MCF 10A (cell line): Measurements from ENCODE around the gene TRPM6. TPM values are rescaled to one million over a fixed set of nuclear protein-coding genes. Genes with fewer than 3 reads are reported as not detected.
A peak's percentile ranks its signal among the peaks of the same experiment; 100 is the strongest.

Source experiments
- BruUV-seq: library from RNA; stranded (reverse); fragments of 400-500 nt; replicated peaks from 2 replicates; lab custom pipeline; 2021; lab: Mats Ljungman, UMichigan
- CTCF ChIA-PET: fragments of 300-600 bp; sonication (Branson Sonifier 250); formaldehyde crosslinking; extraction: SDS; loops from one replicate; lab custom pipeline; 2021; ENCODE audit warnings: antibody characterized with exemption, inconsistent platforms; lab: Yijun Ruan, JAX
- POLR2A ChIA-PET: fragments of 300-600, 350-650 bp; sonication (Branson Sonifier 250); formaldehyde crosslinking; extraction: SDS; loops from one replicate; lab custom pipeline; 2020; ENCODE audit warnings: antibody characterized with exemption, inconsistent platforms; lab: Yijun Ruan, JAX
- DNase-seq: peaks from one replicate; pipeline ENCODE4 v3.0.0-alpha.2; 2018; ENCODE audit not compliant: unreplicated experiment
- H3K27ac Mint-ChIP-seq: one replicate; pipeline ENCODE4 v1.8.0; 2022; ENCODE audit warnings: mild to moderate bottlenecking, low read depth, mixed read lengths; ENCODE audit not compliant: unreplicated experiment
- H3K27me3 Mint-ChIP-seq: one replicate; pipeline ENCODE4 v1.8.0; 2022; ENCODE audit warnings: mixed read lengths; ENCODE audit not compliant: insufficient read depth, unreplicated experiment
- H3K36me3 Mint-ChIP-seq: one replicate; pipeline ENCODE4 v1.8.0; 2022; ENCODE audit warnings: mild to moderate bottlenecking, moderate library complexity, mixed read lengths; ENCODE audit not compliant: insufficient read depth, unreplicated experiment
- H3K4me1 Mint-ChIP-seq: one replicate; pipeline ENCODE4 v1.8.0; 2022; ENCODE audit warnings: mixed read lengths; ENCODE audit not compliant: insufficient read depth, unreplicated experiment
- H3K4me3 Mint-ChIP-seq: one replicate; pipeline ENCODE4 v1.8.0; 2022; ENCODE audit warnings: mild to moderate bottlenecking, moderate library complexity, mixed read lengths; ENCODE audit not compliant: unreplicated experiment
- H3K9me3 Mint-ChIP-seq: one replicate; pipeline ENCODE4 v1.8.0; 2022; ENCODE audit warnings: mixed read lengths; ENCODE audit not compliant: unreplicated experiment
- CTCF ChIP-seq: fragments of 200-600 bp; IDR thresholded peaks from one replicate; pipeline ENCODE4 v1.8.0; 2022; ENCODE audit warnings: antibody characterized with exemption, mild to moderate bottlenecking; ENCODE audit not compliant: unreplicated experiment
- intact Hi-C: fragments of 100-400 bp; cut with micrococcal nuclease; formaldehyde crosslinking; loops from 2 replicates; pipeline ENCODE4 v1.14.1; 2022
- total RNA-seq: library from RNA; stranded (reverse); gene quantifications from 2 replicates; pipeline ENCODE4 v1.2.3, GENCODE V29; 2022

Gene TRPM6
- total RNA-seq, 1 experiment from 2014 or later, result not detected

DNA sequence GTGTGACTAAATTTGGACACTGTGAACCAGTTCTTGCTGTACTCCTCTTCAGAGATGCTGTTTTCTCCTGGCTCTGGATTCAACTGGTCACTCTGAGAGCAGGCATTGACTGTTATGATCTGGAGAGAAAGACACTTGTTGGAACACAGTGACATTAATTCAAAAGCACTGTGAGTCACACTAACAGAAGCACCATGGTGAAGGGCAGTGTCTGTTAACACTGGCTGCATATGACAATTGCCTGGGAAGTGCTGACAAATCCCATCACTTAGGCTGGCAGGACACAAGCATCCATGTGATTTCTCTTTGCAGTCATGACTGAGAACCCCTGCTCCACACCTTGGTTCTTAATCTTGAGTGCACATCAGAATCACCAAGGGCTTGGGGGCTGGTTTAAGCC, 132.4 kb downstream of the TRPM6 start:
- Mint-ChIP-seq H3K4me3 (no peak overlapping the region), H3K36me3 (no peaks in the 10 kb centered on the region), H3K4me1 (peaks cover 6% of the 10 kb centered on the region), H3K27ac (no peak overlapping the region), H3K9me3 (no peaks in the 10 kb centered on the region), H3K27me3 (no peaks in the 10 kb centered on the region)
- intact Hi-C loops, result no loop called here
- no TSS peak for BruUV-seq
- ChIA-PET POLR2A (no interaction called here), CTCF (no interaction called here)
- no peak for DNase-seq
- no peak for TF ChIP-seq CTCF

- Mint-ChIP-seq H3K4me3 (no peak overlapping the region), H3K27ac (no peak overlapping the region), H3K27me3 (no peaks in the 10 kb centered on the region), H3K36me3 (no peaks in the 10 kb centered on the region), H3K4me1 (no peaks in the 10 kb centered on the region), H3K9me3 (no peaks in the 10 kb centered on the region)
- no TSS peak for BruUV-seq
- intact Hi-C loops, result no loop called here
- ChIA-PET POLR2A (no interaction called here), CTCF (interaction anchor here (0.6 to 1.3 kb wide), 3 partner anchors 11 to 122 kb away, joined by 3 to 7 read pairs (median 3); no protein-coding TSS in a partner anchor)
- TF ChIP-seq CTCF, result no peak
- no peak for DNase-seq
Measured at GRCh38 chr9:74753650-74754049, 134.1 kb downstream of the TRPM6 start.

- POLR2A ChIA-PET, result no interaction called here
- DNase-seq, result no peak
- CTCF ChIA-PET, result interaction anchor here (1.4 kb wide), 1 partner anchor 28 kb away, joined by 3 read pairs; no protein-coding TSS in a partner anchor
- Mint-ChIP-seq H3K27ac (no peak overlapping the region), H3K36me3 (no peaks in the 10 kb centered on the region), H3K4me1 (peaks cover 5% of the 10 kb centered on the region), H3K9me3 (no peaks in the 10 kb centered on the region), H3K27me3 (peaks cover 27% of the 10 kb centered on the region), H3K4me3 (no peak overlapping the region)
- intact Hi-C loops, result no loop called here
- TF ChIP-seq CTCF, result no peak
- no TSS peak for BruUV-seq
Measured at GRCh38 chr9:74748966-74749365, 138.8 kb downstream of the TRPM6 start.

- no TSS peak for BruUV-seq
- no peak overlapping the region for H3K27ac Mint-ChIP-seq
- no peak overlapping the region for H3K4me3 Mint-ChIP-seq
- no peaks in the 10 kb centered on the region for H3K9me3 Mint-ChIP-seq
- TF ChIP-seq CTCF, result peak; percentile 81
- ChIA-PET POLR2A (no interaction called here), CTCF (interaction anchor here (0.6 to 1.8 kb wide), 24 partner anchors 8 to 1543 kb away, joined by 3 to 11 read pairs (median 3); no protein-coding TSS in a partner anchor)
- peaks cover 5% of the 10 kb centered on the region for H3K4me1 Mint-ChIP-seq
- peaks cover 64% of the 10 kb centered on the region for H3K27me3 Mint-ChIP-seq
- intact Hi-C loops, result loop anchor here (2.0 kb wide), 4 partner anchors 98 to 1542 kb away; no protein-coding TSS in a partner anchor
- H3K36me3 Mint-ChIP-seq, result no peaks in the 10 kb centered on the region
- peak; percentile 41 for DNase-seq
Measured at GRCh38 chr9:74742792-74743730, 144.7 kb downstream of the TRPM6 start.
